Prostate gland (tissue), 2 donors: ENCODE results near the gene RASGRF2. TPM values are rescaled to one million over a fixed set of nuclear protein-coding genes. Genes with fewer than 3 reads are reported as not detected.

Experiments
- DNase-seq: peaks from one replicate; pipeline ENCODE4 v3.0.0-alpha.2; 2019; ENCODE audit warnings: low spot score
- H3K27ac ChIP-seq, 2 donors: fragments of 200-600 bp; sonication (generic); 2 replicates each; pipeline ENCODE4 v1.5.1; 2017 to 2019
- H3K27me3 ChIP-seq: fragments of 200-600 bp; sonication (generic); replicated peaks from 2 replicates; pipeline ENCODE4 v1.5.1; 2019; ENCODE audit not compliant: insufficient read depth
- H3K36me3 ChIP-seq, 2 donors: fragments of 200-600 bp; sonication (generic); 1 replicate in 1 of 2; 2 replicates in 1 of 2; pipeline versions ENCODE4 v1.5.1 to v1.8.1; 2017 to 2019
- H3K4me1 ChIP-seq: fragments of 200-600 bp; sonication (generic); replicated peaks from 2 replicates; pipeline ENCODE4 v1.5.1; 2019
- H3K4me3 ChIP-seq, 2 donors: fragments of 200-600 bp; sonication (generic); 2 replicates each; pipeline ENCODE4 v1.5.1; 2017 to 2019
- H3K9me3 ChIP-seq: fragments of 200-600 bp; sonication (generic); 2 replicates; pipeline ENCODE4 v1.5.1; 2017
- CTCF ChIP-seq, 4 experiments: fragments of 200-600 bp in 2 of 4; fragments of 450-650 bp in 2 of 4; sonication (generic) in 2 of 4; IDR thresholded peaks; 1 replicate in 3 of 4; 2 replicates in 1 of 4; pipeline ENCODE4 v1.5.1; 2016 to 2019; ENCODE audit warnings: antibody characterized with exemption in 4 of 4, mild to moderate bottlenecking in 2 of 4, moderate library complexity in 2 of 4
- POLR2A ChIP-seq: fragments of 450-650 bp; IDR thresholded peaks from one replicate; pipeline ENCODE4 v1.6.1; 2016; ENCODE audit warnings: antibody characterized with exemption, mild to moderate bottlenecking
- POLR2AphosphoS5 ChIP-seq: sonication (generic); formaldehyde crosslinking; IDR thresholded peaks from one replicate; pipeline ENCODE4 v1.6.1; 2017; ENCODE audit warnings: antibody characterized with exemption
- WGBS: methylation state at CpG from one replicate; pipeline ENCODE4 v1.1.5; 2018; 5-methylcytosine and 5-hydroxymethylcytosine counted together
- intact Hi-C: fragments of 100-400 bp; cut with DNase I; formaldehyde crosslinking; loops from one replicate; pipeline ENCODE4 v1.14.2; 2022
- total RNA-seq, 2 donors: library from RNA; depleted of rRNA; stranded (reverse); fragments of >200 nt; gene quantifications; one replicate each; pipeline ENCODE4 v1.1.0, GENCODE V29; 2016

RASGRF2 gene
- total RNA-seq, 2 donors from 2014 or later, result 3.0 to 7.6 TPM

- no peak overlapping the region for H3K27ac ChIP-seq
- H3K36me3 ChIP-seq, result no peaks in the 10 kb centered on the region
- intact Hi-C loops, result no loop called here
- H3K4me3 ChIP-seq, result no peak overlapping the region
- no peaks in the 10 kb centered on the region for H3K9me3 ChIP-seq
- no peaks in the 10 kb centered on the region for H3K4me1 ChIP-seq
- DNase-seq, result no peak
- H3K27me3 ChIP-seq, result peaks cover 4% of the 10 kb centered on the region
- TF ChIP-seq CTCF (IDR thresholded peaks at IDR 0.05), result no peak
- no peak for TF ChIP-seq POLR2AphosphoS5
- TF ChIP-seq POLR2A, result no peak
Measured at GRCh38 chr5:81134566-81134965, 174.4 kb downstream of the RASGRF2 start.

GRCh38 chr5:81136557-81136956, 176.4 kb downstream of the RASGRF2 start:
- TF ChIP-seq POLR2AphosphoS5, result no peak
- no peak for TF ChIP-seq CTCF (IDR thresholded peaks at IDR 0.05)
- TF ChIP-seq POLR2A, result no peak
- H3K27me3 ChIP-seq, result peaks cover 4% of the 10 kb centered on the region
- intact Hi-C loops, result no loop called here
- H3K36me3 ChIP-seq, result no peaks in the 10 kb centered on the region
- DNase-seq, result no peak
- H3K4me1 ChIP-seq, result no peaks in the 10 kb centered on the region
- no peaks in the 10 kb centered on the region for H3K9me3 ChIP-seq
- H3K4me3 ChIP-seq, result no peak overlapping the region
- WGBS, result 84% methylated on average over 3 of the region's 3 CpGs
- H3K27ac ChIP-seq, result no peak overlapping the region

- H3K4me3 ChIP-seq, result no peak overlapping the region
- 52% methylated on average over 2 of the region's 2 CpGs for WGBS
- intact Hi-C loops, result no loop called here
- no peaks in the 10 kb centered on the region for H3K9me3 ChIP-seq
- TF ChIP-seq CTCF (IDR thresholded peaks at IDR 0.05), result no peak
- no peak for TF ChIP-seq POLR2A
- TF ChIP-seq POLR2AphosphoS5, result no peak
- H3K36me3 ChIP-seq, result no peaks in the 10 kb centered on the region
- no peaks in the 10 kb centered on the region for H3K27me3 ChIP-seq
- no peak overlapping the region for H3K27ac ChIP-seq
- no peaks in the 10 kb centered on the region for H3K4me1 ChIP-seq
- DNase-seq, result no peak
Measured at GRCh38 chr5:81137833-81138232, 177.7 kb downstream of the RASGRF2 start.

- intact Hi-C loops, result no loop called here
- no peaks in the 10 kb centered on the region for H3K9me3 ChIP-seq
- H3K27me3 ChIP-seq, result no peaks in the 10 kb centered on the region
- TF ChIP-seq POLR2A, result no peak
- TF ChIP-seq CTCF (IDR thresholded peaks at IDR 0.05), result no peak
- TF ChIP-seq POLR2AphosphoS5, result no peak
- H3K36me3 ChIP-seq, result no peaks in the 10 kb centered on the region
- H3K4me1 ChIP-seq, result no peaks in the 10 kb centered on the region
- H3K27ac ChIP-seq, result no peak overlapping the region
- no peak overlapping the region for H3K4me3 ChIP-seq
- DNase-seq, result no peak
- 49% methylated on average over 4 of the region's 4 CpGs for WGBS
Measured at GRCh38 chr5:81140441-81140840, 180.3 kb downstream of the RASGRF2 start.

- Histone ChIP-seq H3K27me3 (no peaks in the 10 kb centered on the region), H3K27ac (no peak overlapping the region), H3K9me3 (no peaks in the 10 kb centered on the region), H3K36me3 (no peaks in the 10 kb centered on the region), H3K4me1 (no peaks in the 10 kb centered on the region), H3K4me3 (no peak overlapping the region)
- DNase-seq, result no peak
- WGBS, result 66% methylated on average over 1 of the region's 1 CpG
- intact Hi-C loops, result no loop called here
- TF ChIP-seq POLR2AphosphoS5, result no peak
- no peak for TF ChIP-seq POLR2A
- TF ChIP-seq CTCF (IDR thresholded peaks at IDR 0.05), result no peak
Measured at GRCh38 chr5:81140943-81141342, 180.8 kb downstream of the RASGRF2 start.
